Calu3 (cell line): ENCODE results near the gene DPYSL3. TPM values are rescaled to one million over a fixed set of nuclear protein-coding genes. Genes with fewer than 3 reads are reported as not detected.

Source experiments
- BruUV-seq: library from RNA; stranded (reverse); fragments of 400-500 nt; replicated peaks from 2 replicates; lab custom pipeline; 2021; lab: Mats Ljungman, UMichigan
- CTCF ChIA-PET: fragments of 300-600 bp; sonication (Branson Sonifier 250); formaldehyde crosslinking; loops from one replicate; lab custom pipeline; 2022; ENCODE audit warnings: antibody characterized with exemption; lab: Charles Lee
- DNase-seq: peaks from one replicate; pipeline ENCODE4 v3.0.0; 2022
- H3K27ac Mint-ChIP-seq: one replicate; pipeline ENCODE4 v1.8.0; 2022; ENCODE audit warnings: mixed read lengths; ENCODE audit not compliant: unreplicated experiment
- H3K27me3 Mint-ChIP-seq: one replicate; pipeline ENCODE4 v1.8.0; 2022; ENCODE audit warnings: mixed read lengths; ENCODE audit not compliant: unreplicated experiment
- H3K36me3 Mint-ChIP-seq: one replicate; pipeline ENCODE4 v1.8.0; 2022; ENCODE audit warnings: mild to moderate bottlenecking, moderate library complexity, mixed read lengths; ENCODE audit not compliant: insufficient read depth, unreplicated experiment
- H3K4me1 Mint-ChIP-seq: one replicate; pipeline ENCODE4 v1.8.0; 2022; ENCODE audit warnings: mild to moderate bottlenecking, low read depth, mixed read lengths; ENCODE audit not compliant: unreplicated experiment
- H3K4me3 Mint-ChIP-seq: one replicate; pipeline ENCODE4 v1.8.0; 2022; ENCODE audit warnings: mild to moderate bottlenecking, low read depth, moderate library complexity, mixed read lengths; ENCODE audit not compliant: unreplicated experiment
- H3K9me3 Mint-ChIP-seq: one replicate; pipeline ENCODE4 v1.8.0; 2022; ENCODE audit warnings: low read depth, mixed read lengths; ENCODE audit not compliant: unreplicated experiment
- CTCF ChIP-seq: fragments of 200-600 bp; IDR thresholded peaks from one replicate; pipeline ENCODE4 v1.8.0; 2022; ENCODE audit warnings: antibody characterized with exemption; ENCODE audit not compliant: unreplicated experiment
- intact Hi-C: fragments of 100-400 bp; cut with micrococcal nuclease; formaldehyde crosslinking; loops from one replicate; pipeline ENCODE4 v1.10.0; 2022; ENCODE audit not compliant: unreplicated experiment
- total RNA-seq: library from RNA; stranded (reverse); gene quantifications from 2 replicates; pipeline ENCODE4 v1.2.3, GENCODE V29; 2022

Gene DPYSL3
- total RNA-seq, 1 experiment from 2014 or later = 26.6 TPM

- intact Hi-C loops = no loop called here
- no peaks in the 10 kb centered on the region for H3K36me3 Mint-ChIP-seq
- peaks cover 7% of the 10 kb centered on the region for H3K4me1 Mint-ChIP-seq
- no peaks in the 10 kb centered on the region for H3K9me3 Mint-ChIP-seq
- H3K4me3 Mint-ChIP-seq = no peak overlapping the region
- H3K27ac Mint-ChIP-seq = no peak overlapping the region
- no peak for DNase-seq
- no TSS peak for BruUV-seq
- CTCF ChIA-PET = no interaction called here
- H3K27me3 Mint-ChIP-seq = no peaks in the 10 kb centered on the region
- no peak for TF ChIP-seq CTCF
Observed at GRCh38 chr5:147427521-147428401, 82.1 kb downstream of the DPYSL3 start.

GRCh38 chr5:147426640-147427327, 83.1 kb downstream of the DPYSL3 start:
- intact Hi-C loops = no loop called here
- H3K36me3 Mint-ChIP-seq = no peaks in the 10 kb centered on the region
- BruUV-seq = no TSS peak
- no peak overlapping the region for H3K4me3 Mint-ChIP-seq
- H3K27me3 Mint-ChIP-seq = no peaks in the 10 kb centered on the region
- peaks cover 7% of the 10 kb centered on the region for H3K4me1 Mint-ChIP-seq
- no peak overlapping the region for H3K27ac Mint-ChIP-seq
- no peak for TF ChIP-seq CTCF
- no peaks in the 10 kb centered on the region for H3K9me3 Mint-ChIP-seq
- CTCF ChIA-PET = interaction anchor here (0.9 kb wide), 1 partner anchor 10 kb away, joined by 3 read pairs; no protein-coding TSS in a partner anchor
- no peak for DNase-seq

GRCh38 chr5:147418613-147419012, 91.3 kb downstream of the DPYSL3 start:
- no peaks in the 10 kb centered on the region for H3K9me3 Mint-ChIP-seq
- DNase-seq = no peak
- no peaks in the 10 kb centered on the region for H3K27me3 Mint-ChIP-seq
- no peak for TF ChIP-seq CTCF
- H3K36me3 Mint-ChIP-seq = no peaks in the 10 kb centered on the region
- H3K4me3 Mint-ChIP-seq = no peak overlapping the region
- CTCF ChIA-PET = no interaction called here
- no peak overlapping the region for H3K27ac Mint-ChIP-seq
- no TSS peak for BruUV-seq
- intact Hi-C loops = no loop called here
- peaks cover 15% of the 10 kb centered on the region for H3K4me1 Mint-ChIP-seq

- H3K27ac Mint-ChIP-seq = peak overlapping the region; percentile 12
- H3K9me3 Mint-ChIP-seq = no peaks in the 10 kb centered on the region
- no peaks in the 10 kb centered on the region for H3K27me3 Mint-ChIP-seq
- H3K4me3 Mint-ChIP-seq = no peak overlapping the region
- BruUV-seq = no TSS peak
- no peaks in the 10 kb centered on the region for H3K36me3 Mint-ChIP-seq
- H3K4me1 Mint-ChIP-seq = peaks cover 15% of the 10 kb centered on the region
- intact Hi-C loops = no loop called here
- CTCF ChIA-PET = interaction anchor here (0.8 to 1.4 kb wide), 5 partner anchors 9 to 161 kb away, joined by 3 to 4 read pairs (median 3); no protein-coding TSS in a partner anchor
- TF ChIP-seq CTCF = no peak
- peak; percentile 80 for DNase-seq
Observed at GRCh38 chr5:147417135-147417813, 92.6 kb downstream of the DPYSL3 start.
